ENCODE measurements around the gene MSI2.

The MSI2 gene

GRCh38 chr17:57579245-57579644 lies 322.9 kb downstream of the MSI2 start:
- H3K9me2 ChIP-seq (replicated peaks; ENCODE audit: control insufficient read depth, low read length): no peaks in the 10 kb centered on the region
- no peaks in the 10 kb centered on the region for H4K20me1 ChIP-seq (ENCODE audit: control insufficient read depth, insufficient read depth, low read depth, low read length)

DNA sequence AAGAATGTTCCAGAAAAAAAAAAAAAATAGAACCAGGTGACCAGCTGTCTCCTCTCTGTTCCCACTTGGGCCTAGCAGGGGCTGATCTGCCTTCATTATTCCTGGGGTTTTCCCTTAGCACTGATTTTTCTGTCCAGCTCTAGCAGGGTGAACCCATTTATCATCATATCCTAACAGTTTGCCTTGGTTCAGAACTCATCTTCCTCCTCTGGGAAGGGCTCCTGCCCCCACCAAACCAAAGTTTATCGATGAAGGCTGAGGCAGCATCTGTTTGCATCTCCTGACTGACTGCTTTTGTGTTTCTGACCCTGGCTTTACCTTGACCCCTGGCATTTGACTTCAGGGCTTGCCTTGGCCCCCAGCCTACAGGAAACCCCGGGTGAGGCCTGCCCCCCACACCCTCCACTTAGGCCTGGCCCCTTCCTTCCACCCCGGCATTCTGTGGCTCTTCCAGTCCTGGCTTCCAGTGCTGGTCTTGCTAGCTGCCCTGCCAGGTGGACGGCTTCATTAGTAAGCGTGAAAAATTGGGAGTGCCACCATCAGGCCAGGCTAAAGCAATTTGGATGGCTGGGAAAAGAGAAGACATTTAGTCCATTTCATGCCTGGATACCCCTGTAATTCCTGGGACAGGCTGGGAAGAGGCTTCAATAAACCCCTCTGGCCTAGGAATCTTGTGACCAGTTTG lies 323.9 kb downstream of the MSI2 start:
- Histone ChIP-seq H3K27ac (ENCODE audit: low read depth, low read length) (no peak overlapping the region), H3K4me3 (ENCODE audit: low read length) (no peak overlapping the region), H3K4me2 (ENCODE audit: low read length) (no peak overlapping the region), H3K36me3 (ENCODE audit: control insufficient read depth, low read length) (peaks cover 2% of the 10 kb centered on the region; the same call in 1 of the 2 replicates), H3K4me1 (ENCODE audit: control insufficient read depth, low read length) (peaks cover 13% of the 10 kb centered on the region; the same call in 1 of the 2 replicates), H3F3A (ENCODE audit: control insufficient read depth, insufficient read depth) (no peaks in the 10 kb centered on the region), H3K27me3 (ENCODE audit: control insufficient read depth, low read length) (no peaks in the 10 kb centered on the region), H4K20me1 (ENCODE audit: control insufficient read depth, insufficient read depth, low read depth, low read length) (no peaks in the 10 kb centered on the region), H3K9me3 (ENCODE audit: control insufficient read depth, insufficient read depth, low read length) (no peaks in the 10 kb centered on the region), H3K9me2 (replicated peaks; ENCODE audit: control insufficient read depth, low read length) (no peaks in the 10 kb centered on the region), H3K79me2 (ENCODE audit: control insufficient read depth, low read length) (no peaks in the 10 kb centered on the region)
- no peak for TF ChIP-seq EZH2phosphoT487 (IDR thresholded peaks at IDR 0.05; ENCODE audit: borderline replicate concordance, low read length)
- TF ChIP-seq, protein P1, sequence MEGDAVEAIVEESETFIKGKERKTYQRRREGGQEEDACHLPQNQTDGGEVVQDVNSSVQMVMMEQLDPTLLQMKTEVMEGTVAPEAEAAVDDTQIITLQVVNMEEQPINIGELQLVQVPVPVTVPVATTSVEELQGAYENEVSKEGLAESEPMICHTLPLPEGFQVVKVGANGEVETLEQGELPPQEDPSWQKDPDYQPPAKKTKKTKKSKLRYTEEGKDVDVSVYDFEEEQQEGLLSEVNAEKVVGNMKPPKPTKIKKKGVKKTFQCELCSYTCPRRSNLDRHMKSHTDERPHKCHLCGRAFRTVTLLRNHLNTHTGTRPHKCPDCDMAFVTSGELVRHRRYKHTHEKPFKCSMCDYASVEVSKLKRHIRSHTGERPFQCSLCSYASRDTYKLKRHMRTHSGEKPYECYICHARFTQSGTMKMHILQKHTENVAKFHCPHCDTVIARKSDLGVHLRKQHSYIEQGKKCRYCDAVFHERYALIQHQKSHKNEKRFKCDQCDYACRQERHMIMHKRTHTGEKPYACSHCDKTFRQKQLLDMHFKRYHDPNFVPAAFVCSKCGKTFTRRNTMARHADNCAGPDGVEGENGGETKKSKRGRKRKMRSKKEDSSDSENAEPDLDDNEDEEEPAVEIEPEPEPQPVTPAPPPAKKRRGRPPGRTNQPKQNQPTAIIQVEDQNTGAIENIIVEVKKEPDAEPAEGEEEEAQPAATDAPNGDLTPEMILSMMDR (IDR thresholded peaks at IDR 0.05; ENCODE audit: low read depth, low read length, poor library complexity, severe bottlenecking): no peak

More at GRCh38 chr17:57579245-57579644, 322.9 kb downstream of the MSI2 start:
- H3F3A ChIP-seq (ENCODE audit: control insufficient read depth, insufficient read depth): no peaks in the 10 kb centered on the region
- no peaks in the 10 kb centered on the region for H3K27me3 ChIP-seq (ENCODE audit: control insufficient read depth, low read length)
- H3K4me2 ChIP-seq (ENCODE audit: low read length): no peak overlapping the region
- H3K36me3 ChIP-seq (ENCODE audit: control insufficient read depth, low read length): peaks cover 2% of the 10 kb centered on the region; the same call in 1 of the 2 replicates
- no peaks in the 10 kb centered on the region for H3K9me3 ChIP-seq (ENCODE audit: control insufficient read depth, insufficient read depth, low read length)
- H3K4me3 ChIP-seq (ENCODE audit: low read length): no peak overlapping the region
- H3K4me1 ChIP-seq (ENCODE audit: control insufficient read depth, low read length): peaks cover 17% of the 10 kb centered on the region
- H3K27ac ChIP-seq (ENCODE audit: low read depth, low read length): no peak overlapping the region
- H3K79me2 ChIP-seq (ENCODE audit: control insufficient read depth, low read length): no peaks in the 10 kb centered on the region
- TF ChIP-seq, protein P1 (IDR thresholded peaks at IDR 0.05; ENCODE audit: low read depth, low read length, poor library complexity, severe bottlenecking): no peak

DNA sequence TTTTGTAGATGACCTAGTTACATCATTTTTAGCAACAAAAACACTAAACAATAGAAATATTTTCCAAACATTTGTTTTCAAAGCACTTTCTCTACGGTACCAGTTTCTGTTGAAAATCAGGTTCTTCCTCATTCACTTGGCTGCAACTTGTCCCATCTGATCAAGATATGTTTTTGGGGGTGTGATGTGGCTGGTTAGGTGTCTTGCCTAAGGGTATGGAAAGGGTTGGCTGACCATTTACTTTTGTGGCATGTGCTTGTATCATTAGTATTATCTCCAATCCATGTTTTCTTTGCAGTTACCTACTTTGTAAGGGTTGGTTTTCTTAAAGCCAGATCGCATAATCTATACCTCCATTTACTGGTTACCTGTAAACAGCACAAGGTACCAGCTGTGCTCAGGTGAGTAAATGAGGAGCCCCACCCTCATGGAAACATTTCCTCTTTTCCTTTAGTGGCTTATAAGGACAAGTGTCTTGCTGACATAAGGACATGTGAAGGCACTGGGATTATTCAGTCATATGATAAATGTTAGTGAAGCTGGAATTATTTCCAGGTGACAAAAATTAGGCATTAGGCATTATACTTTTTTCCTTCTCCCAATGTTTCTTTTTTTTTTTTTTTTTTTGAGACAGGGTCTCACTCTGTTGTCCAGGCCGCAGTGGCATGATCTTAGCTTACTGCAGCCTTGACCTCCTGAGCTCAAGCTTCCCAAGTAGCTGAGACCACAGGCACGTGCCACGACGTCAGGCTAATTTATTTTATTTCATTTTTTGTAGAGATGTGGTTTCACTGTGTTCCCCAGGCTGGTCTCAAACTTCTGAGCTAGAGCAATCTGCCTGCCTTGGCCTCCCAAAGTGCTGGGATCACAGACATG lies 326.8 kb downstream of the MSI2 start:
- no peak overlapping the region for H3K4me3 ChIP-seq (ENCODE audit: low read length)
- H3F3A ChIP-seq (ENCODE audit: control insufficient read depth, insufficient read depth): no peaks in the 10 kb centered on the region
- no peaks in the 10 kb centered on the region for H4K20me1 ChIP-seq (ENCODE audit: control insufficient read depth, insufficient read depth, low read depth, low read length)
- no peaks in the 10 kb centered on the region for H3K27me3 ChIP-seq (ENCODE audit: control insufficient read depth, low read length)
- no peaks in the 10 kb centered on the region for H3K79me2 ChIP-seq (ENCODE audit: control insufficient read depth, low read length)
- TF ChIP-seq, protein P1 (IDR thresholded peaks at IDR 0.05; ENCODE audit: low read depth, low read length, poor library complexity, severe bottlenecking): no peak
- no peak for TF ChIP-seq EZH2phosphoT487 (IDR thresholded peaks at IDR 0.05; ENCODE audit: borderline replicate concordance, low read length)
- no peaks in the 10 kb centered on the region for H3K9me3 ChIP-seq (ENCODE audit: control insufficient read depth, insufficient read depth, low read length)
- H3K4me1 ChIP-seq (ENCODE audit: control insufficient read depth, low read length): peaks cover 13% of the 10 kb centered on the region; the same call in 1 of the 2 replicates
- no peak overlapping the region for H3K27ac ChIP-seq (ENCODE audit: low read depth, low read length)
- H3K4me2 ChIP-seq (ENCODE audit: low read length): no peak overlapping the region
- no peaks in the 10 kb centered on the region for H3K9me2 ChIP-seq (replicated peaks; ENCODE audit: control insufficient read depth, low read length)
- H3K36me3 ChIP-seq (ENCODE audit: control insufficient read depth, low read length): peaks cover 2% of the 10 kb centered on the region; the same call in 1 of the 2 replicates

All from DOHH2 (cell line).